GM21526 (cell line): ENCODE measurements around the gene TM9SF2.
"Not testable (repeated sequence)": the region's sequence is repeated elsewhere in the genome, so short reads cannot be mapped to it uniquely, and the experiment has no call there.

ENCODE experiments used
- ATAC-seq: cut with Tn5 transposase; IDR thresholded peaks from one replicate; pipeline ENCODE4 v1.9.1; 2021; ENCODE audit warnings: moderate library complexity; ENCODE audit not compliant: unreplicated experiment, low FRiP score

Gene TM9SF2

GRCh38 chr13:99491750-99492149 is 9.5 kb upstream of the TM9SF2 start:
- ATAC-seq, result not testable (repeated sequence)

- ATAC-seq, result no peak
Observed at GRCh38 chr13:99495466-99496183, 5.6 kb upstream of the TM9SF2 start.

GRCh38 chr13:99496184-99497142 is 4.8 kb upstream of the TM9SF2 start:
- ATAC-seq, result peak; percentile 47

- peak; percentile 43 for ATAC-seq
Observed at GRCh38 chr13:99498171-99499161, 2.8 kb upstream of the TM9SF2 start.

GRCh38 chr13:99500839-99501183 is 461 bp upstream of the TM9SF2 start:
- ATAC-seq, result peak; percentile 8

- ATAC-seq, result no peak
Observed at GRCh38 chr13:99501848-99502301, 603 bp downstream of the TM9SF2 start.

GRCh38 chr13:99505814-99506269 is 4.6 kb downstream of the TM9SF2 start:
- ATAC-seq, result no peak

GRCh38 chr13:99506634-99507033 is 5.4 kb downstream of the TM9SF2 start:
- peak; percentile 62 for ATAC-seq

GRCh38 chr13:99507054-99507453 is 5.8 kb downstream of the TM9SF2 start:
- no peak for ATAC-seq

- ATAC-seq, result no peak
Observed at GRCh38 chr13:99507551-99507950, 6.3 kb downstream of the TM9SF2 start.

- ATAC-seq, result no peak
Observed at GRCh38 chr13:99507986-99508385, 6.7 kb downstream of the TM9SF2 start.

GRCh38 chr13:99509479-99509878 is 8.2 kb downstream of the TM9SF2 start:
- ATAC-seq, result no peak

GRCh38 chr13:99514801-99515200 is 13.5 kb downstream of the TM9SF2 start:
- no peak for ATAC-seq

GRCh38 chr13:99516153-99516929 is 15.1 kb downstream of the TM9SF2 start:
- ATAC-seq, result no peak

GRCh38 chr13:99517577-99517976 is 16.3 kb downstream of the TM9SF2 start:
- ATAC-seq, result no peak

GRCh38 chr13:99517984-99518383 is 16.7 kb downstream of the TM9SF2 start:
- ATAC-seq, result no peak

- ATAC-seq, result no peak
Observed at GRCh38 chr13:99522298-99522697, 21.0 kb downstream of the TM9SF2 start.

GRCh38 chr13:99523838-99524237 is 22.6 kb downstream of the TM9SF2 start:
- no peak for ATAC-seq

GRCh38 chr13:99525967-99526366 is 24.7 kb downstream of the TM9SF2 start:
- no peak for ATAC-seq

- ATAC-seq, result no peak
Observed at GRCh38 chr13:99526549-99526948, 25.3 kb downstream of the TM9SF2 start.
